GM20000 (cell line): Measurements from ENCODE around the gene ITGA8.
"Not testable (repeated sequence)": the region's sequence is repeated elsewhere in the genome, so short reads cannot be mapped to it uniquely, and the experiment has no call there.

ENCODE experiments used
- DNase-seq: peaks from one replicate; pipeline ENCODE4 v3.0.0; 2012; ENCODE audit warnings: low spot score
- CTCF ChIP-seq: IDR thresholded peaks from 2 replicates; pipeline ENCODE4 v1.5.1; 2012; ENCODE audit warnings: mild to moderate bottlenecking, control low read depth; ENCODE audit errors: extremely low read depth, missing control alignments

The ITGA8 gene

DNA sequence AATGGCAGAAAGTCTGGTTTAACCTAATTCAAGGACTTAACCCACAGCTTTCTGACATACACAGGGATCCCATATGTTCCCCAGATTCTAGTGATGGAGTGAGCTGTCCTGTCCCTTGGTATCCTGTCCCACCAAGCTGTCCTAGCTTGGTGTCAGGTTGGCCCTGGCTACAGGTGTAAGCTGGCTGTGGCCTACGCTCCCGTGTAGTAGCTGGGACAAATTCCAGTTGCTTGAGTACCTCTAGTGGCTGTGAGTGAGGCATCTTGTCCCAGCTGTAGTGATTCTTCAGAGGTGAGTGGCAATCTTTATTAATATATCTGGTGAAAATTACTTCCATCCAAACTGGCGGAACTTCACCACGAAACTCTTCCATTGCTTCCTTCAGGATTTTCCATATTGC is 243.4 kb downstream of the ITGA8 start:
- no peak for TF ChIP-seq CTCF

GRCh38 chr10:15475439-15475838 is 244.3 kb downstream of the ITGA8 start:
- not testable (repeated sequence) for DNase-seq

More for the DNA sequence above, 243.4 kb downstream of the ITGA8 start:
- no peak for DNase-seq

- no peak for TF ChIP-seq CTCF
- DNase-seq: no peak
These were observed 245.1 kb downstream of the ITGA8 start for GRCh38 chr10:15474671-15475070.

GRCh38 chr10:15473396-15473767 is 246.3 kb downstream of the ITGA8 start:
- no peak for TF ChIP-seq CTCF
- DNase-seq: no peak

DNA sequence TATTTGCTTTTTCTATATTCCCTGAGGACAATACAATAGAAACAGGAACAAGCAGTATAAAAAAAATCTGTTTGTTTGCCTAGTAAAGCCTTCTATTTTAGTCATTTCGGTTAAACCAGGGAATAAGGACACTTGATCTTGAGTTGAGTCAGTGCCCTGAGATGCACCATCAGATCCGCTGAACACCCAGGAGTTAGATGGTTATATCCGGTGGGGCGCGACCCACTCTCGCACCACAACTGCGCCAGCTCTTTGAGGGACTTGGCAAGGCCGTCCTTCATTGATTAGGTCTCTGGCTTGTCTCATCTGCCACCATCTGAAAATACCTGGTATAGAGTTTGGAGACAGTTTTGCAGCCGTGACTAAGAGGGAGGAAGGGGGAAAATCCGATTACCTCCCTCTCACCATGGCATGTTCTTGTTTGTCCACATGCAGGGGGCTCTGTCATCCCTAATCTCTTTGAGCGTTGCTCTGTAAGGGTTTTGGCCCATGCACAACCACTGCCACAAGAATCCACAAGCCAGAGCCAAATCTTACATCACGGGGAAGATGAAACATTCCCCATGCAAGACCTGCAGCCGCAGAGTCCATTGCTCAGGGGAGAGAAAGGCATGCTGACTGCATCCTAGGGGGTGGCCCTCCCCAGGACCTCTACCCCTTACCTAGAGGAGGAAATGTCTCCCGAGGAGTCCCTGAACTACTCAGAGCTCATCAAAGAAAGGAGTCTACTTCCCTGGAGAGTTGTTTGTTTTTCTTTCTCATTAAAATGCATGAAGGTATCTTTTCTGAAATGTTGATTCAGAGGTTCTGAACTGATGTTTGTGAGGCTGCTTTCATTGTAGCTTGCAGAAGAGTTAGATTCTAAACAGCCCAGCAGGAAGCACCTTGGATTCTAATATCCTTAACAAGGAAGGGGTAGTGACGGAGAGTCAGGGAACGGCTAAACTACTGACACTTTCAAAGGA is 247.0 kb downstream of the ITGA8 start:
- no peak for TF ChIP-seq CTCF

GRCh38 chr10:15472008-15472407 is 247.7 kb downstream of the ITGA8 start:
- TF ChIP-seq CTCF: no peak

More for the DNA sequence above, 247.0 kb downstream of the ITGA8 start:
- no peak for DNase-seq

DNA sequence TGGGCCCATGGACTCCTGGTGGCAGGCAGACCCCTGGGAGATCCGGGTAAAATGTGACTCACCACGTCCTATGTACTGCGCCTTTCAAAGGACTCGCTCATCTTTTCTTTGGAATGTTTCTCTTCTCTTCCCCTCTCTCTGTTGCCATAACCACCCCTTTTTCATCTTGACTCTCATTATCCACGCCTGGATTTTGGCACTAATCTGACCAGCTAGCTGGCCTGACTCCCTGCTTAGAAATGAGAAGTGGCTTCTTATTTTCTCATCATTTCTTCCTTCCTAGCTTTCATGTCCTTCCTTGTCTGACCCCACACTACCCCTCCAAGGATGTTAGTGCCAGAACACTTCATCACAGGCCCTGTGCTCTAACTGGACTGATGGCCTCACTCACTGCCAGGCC is 250.6 kb downstream of the ITGA8 start:
- DNase-seq: no peak
- TF ChIP-seq CTCF: no peak

More at GRCh38 chr10:15472008-15472407, 247.7 kb downstream of the ITGA8 start:
- no peak for DNase-seq

DNA sequence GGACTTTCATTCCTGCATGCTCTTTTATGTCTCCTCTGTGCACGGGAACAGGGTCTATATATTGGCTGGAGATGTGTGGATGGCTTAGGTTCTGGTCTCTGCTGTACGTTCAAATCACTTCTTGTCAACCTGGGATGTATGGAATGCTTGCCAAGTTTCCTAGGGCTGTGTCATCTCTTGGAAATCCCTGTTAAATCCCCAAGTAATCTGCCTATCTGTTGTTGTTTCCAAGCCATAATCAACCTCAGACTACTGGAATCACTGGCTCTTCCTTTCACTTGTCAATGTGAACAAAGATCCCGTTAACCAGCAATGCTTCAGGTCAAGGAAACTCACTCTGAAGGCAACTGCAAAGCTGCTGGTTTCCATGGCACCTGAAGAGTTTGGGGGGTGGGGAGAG is 255.3 kb downstream of the ITGA8 start:
- no peak for TF ChIP-seq CTCF
- DNase-seq: no peak
